C4-2B (cell line): ENCODE measurements around the gene THBD.

Experiments
- ZFX ChIP-seq: fragments of 450-650 bp; IDR thresholded peaks from 2 replicates; pipeline ENCODE4 v1.6.1; 2017
- TF ChIP-seq, protein P1 (sequence below): fragments of 450-650 bp; conservative IDR thresholded peaks from 2 replicates; pipeline ENCODE4 v1.5.1; 2017; ENCODE audit warnings: mild to moderate bottlenecking

DNA sequence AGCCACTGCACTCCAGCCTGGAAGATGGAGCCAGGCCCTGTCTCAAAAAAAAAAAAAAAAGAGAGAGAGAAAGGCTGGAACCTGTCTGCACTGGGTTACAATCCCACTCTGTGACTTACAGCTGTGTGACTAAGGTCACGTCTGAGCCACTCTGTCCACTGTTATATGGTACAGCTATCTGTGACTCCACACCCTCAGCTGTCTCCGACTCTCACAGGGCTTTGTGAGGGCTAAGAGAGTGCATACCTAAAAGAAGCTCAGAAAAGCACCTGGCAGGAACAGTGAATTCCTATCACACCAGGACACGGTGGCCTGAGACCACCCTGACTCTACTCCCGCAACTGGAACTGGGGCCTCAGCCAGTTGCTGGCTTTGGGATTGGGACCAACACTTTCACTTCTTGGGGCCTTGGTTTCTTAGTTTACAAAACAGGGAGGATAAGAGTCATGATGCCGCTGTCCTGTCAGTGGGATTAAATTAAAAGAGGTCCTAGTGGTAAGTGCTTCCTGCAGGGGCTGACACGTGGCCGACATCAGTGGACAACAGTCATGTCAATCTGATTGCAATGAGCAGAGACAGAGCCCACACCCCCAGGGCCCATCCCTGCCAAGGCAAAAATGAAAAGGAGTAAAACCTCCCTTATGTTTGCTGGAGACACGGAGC is 42.4 kb upstream of the THBD start:
- TF ChIP-seq, protein P1, sequence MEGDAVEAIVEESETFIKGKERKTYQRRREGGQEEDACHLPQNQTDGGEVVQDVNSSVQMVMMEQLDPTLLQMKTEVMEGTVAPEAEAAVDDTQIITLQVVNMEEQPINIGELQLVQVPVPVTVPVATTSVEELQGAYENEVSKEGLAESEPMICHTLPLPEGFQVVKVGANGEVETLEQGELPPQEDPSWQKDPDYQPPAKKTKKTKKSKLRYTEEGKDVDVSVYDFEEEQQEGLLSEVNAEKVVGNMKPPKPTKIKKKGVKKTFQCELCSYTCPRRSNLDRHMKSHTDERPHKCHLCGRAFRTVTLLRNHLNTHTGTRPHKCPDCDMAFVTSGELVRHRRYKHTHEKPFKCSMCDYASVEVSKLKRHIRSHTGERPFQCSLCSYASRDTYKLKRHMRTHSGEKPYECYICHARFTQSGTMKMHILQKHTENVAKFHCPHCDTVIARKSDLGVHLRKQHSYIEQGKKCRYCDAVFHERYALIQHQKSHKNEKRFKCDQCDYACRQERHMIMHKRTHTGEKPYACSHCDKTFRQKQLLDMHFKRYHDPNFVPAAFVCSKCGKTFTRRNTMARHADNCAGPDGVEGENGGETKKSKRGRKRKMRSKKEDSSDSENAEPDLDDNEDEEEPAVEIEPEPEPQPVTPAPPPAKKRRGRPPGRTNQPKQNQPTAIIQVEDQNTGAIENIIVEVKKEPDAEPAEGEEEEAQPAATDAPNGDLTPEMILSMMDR = no peak
- TF ChIP-seq ZFX = no peak
